Fibroblast of gingiva (primary cell): ENCODE results near the gene ZNF423.
"Not testable (repeated sequence)": the region's sequence is repeated elsewhere in the genome, so short reads cannot be mapped to it uniquely, and the experiment has no call there.

Source experiments
- DNase-seq: peaks from one replicate; pipeline ENCODE4 v3.0.0-alpha.2; 2011; ENCODE audit warnings: low read depth

Gene ZNF423

DNA sequence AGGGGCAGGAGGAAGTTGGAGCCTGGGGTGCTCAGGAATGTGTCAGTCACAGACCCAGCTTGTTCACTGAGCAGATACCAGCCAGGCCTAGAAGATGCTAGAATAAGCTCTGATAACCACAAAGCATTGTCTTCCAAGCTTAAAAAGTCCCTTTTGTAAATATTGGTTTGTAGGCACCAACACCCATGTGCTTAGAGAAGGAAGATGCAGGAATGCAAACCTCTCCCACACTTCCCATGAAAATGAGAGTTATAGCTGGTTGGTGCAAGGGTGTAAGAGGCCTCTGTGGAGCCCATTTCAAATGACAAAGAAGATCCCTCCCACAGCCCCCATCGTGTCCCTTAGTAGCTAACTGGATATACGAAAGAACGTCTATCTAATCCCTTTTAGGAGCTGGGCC lies 272.0 kb downstream of the ZNF423 start:
- no peak for DNase-seq

DNA sequence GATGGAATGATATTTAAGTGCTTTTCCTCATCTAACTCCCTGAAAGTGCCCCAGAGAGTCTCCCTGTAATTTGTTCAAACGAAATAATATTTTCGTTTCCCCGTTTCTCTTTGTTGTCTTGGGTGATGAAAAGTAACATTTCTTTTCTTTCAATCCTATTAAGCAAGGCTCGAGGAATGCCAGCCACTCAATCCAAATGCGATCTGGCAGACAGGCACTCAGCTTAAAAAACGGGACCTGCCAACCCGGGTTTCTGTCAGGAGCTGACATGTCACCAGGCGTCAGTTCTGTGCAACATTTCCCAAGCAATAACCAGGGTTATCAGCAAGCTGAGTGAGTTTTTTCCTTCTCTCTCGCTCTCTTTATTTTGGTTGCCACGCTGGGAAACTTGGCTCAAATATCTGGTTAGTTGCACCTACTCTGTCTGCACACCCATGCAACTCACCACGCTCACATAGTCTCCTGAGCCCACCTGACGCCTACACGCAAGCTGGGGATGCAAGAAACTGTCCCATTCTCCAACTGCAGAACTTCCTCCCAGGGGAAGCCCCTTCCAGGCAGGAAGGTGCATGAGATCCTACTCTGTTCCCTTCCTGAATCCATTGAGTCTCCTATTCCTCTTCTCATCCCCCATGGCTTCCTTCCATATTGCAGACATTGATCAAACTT lies 274.1 kb downstream of the ZNF423 start:
- no peak for DNase-seq

DNA sequence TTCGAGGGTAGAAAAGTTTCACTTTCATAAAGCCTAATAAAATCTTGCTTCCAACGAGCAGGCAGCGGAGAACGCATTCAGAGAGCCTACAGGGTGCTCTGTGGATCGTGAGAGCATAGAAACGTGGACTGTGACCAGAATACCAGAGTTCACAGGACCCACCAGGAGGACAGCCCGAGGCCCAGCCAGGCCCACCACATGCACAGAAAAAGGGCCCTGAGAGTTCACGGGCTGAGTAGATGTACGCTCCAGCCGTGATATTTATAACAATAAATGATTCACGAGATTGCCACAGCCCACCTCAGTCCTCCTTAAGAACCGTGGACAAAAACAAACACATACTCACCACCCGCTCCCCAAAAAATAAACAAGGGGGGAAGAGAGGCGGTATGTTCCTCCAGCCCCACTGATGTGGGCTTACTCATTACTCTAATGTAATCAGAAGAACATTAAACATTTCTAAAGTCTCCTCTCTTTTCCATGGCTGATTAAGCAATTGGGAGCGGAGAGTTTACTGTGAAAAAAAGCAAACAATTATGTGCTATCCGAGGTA lies 275.1 kb downstream of the ZNF423 start:
- DNase-seq = no peak

DNA sequence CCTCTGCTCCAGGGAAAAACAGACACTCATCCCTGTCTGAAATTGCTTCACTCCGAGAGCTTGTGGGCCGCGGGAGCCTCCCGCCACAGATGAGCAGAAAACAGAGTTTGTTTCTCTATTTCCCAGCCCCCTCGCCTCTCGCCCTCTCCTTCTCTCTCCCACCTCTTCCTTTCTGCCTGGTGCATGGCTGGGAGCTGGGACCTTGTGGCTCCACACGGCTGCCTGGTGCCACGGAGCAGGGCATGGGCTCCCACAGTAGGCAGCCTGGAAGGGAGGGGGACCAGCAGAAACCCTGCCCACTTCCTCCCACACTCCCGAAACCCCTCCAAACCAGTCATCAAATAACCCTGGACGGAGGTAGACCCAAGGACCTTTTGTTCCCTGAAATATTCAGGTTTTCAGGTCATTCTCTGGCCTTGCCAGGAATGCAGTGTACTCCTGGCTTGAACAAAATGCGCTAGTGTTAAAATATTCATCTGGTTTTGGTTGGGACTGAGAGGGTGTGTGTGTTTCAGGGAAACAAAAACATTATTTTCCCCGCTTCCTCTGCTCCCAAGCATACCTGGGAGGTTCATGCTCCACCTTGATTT lies 277.4 kb downstream of the ZNF423 start:
- DNase-seq = no peak

DNA sequence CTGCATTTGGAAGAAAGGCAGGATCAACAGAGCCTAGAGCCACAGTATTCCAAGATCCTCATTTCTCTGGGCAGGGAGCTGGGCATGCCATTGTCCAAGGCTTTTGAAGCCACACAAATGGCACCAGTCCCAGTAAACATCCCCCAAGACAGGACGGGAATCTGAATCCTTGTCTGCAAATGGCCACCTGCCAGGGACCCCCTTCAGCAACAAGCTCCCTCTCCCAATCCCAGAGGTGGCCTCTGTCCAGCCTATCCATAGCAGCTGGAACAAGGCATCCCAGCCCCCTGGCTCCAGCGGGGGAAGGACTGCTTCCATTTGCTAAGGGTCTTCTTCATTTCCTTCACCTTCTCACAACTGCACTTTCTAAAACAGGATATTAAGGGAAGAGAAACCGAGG lies 277.9 kb downstream of the ZNF423 start:
- no peak for DNase-seq

DNA sequence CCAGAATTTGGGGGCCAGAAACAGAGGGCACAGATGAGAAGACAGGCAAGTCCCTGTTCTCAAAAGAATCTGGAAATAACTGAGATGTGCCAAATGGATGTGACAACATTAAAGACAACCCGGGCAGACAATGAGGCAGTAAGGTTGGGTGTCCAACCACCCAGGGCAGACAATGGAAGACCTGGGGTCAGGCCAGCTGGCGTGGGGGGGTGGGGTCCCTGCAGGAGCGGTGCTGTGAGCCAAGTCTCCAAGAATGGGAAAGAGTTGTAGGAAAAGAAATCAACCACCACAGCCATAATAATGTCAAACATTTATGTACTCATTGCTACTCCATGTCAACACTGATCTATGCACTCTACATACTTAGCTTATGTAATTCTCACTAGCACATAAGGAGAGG lies 279.0 kb downstream of the ZNF423 start:
- DNase-seq = no peak

DNA sequence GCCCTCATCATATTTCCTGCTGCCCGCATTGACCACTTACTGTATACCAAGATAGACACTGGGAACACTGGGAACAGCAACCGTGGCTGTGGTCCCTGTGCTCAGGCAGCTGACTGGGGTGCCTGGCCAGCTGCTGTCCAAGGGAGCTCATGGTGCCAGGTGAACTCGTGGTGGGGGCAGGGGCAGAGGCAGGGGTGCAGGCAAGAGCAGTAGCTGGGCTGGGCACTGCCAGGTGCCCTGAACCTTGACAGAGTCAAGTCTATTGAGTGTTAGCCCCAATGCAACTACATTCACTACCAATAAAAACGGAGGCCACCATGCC lies 279.8 kb downstream of the ZNF423 start:
- no peak for DNase-seq

DNA sequence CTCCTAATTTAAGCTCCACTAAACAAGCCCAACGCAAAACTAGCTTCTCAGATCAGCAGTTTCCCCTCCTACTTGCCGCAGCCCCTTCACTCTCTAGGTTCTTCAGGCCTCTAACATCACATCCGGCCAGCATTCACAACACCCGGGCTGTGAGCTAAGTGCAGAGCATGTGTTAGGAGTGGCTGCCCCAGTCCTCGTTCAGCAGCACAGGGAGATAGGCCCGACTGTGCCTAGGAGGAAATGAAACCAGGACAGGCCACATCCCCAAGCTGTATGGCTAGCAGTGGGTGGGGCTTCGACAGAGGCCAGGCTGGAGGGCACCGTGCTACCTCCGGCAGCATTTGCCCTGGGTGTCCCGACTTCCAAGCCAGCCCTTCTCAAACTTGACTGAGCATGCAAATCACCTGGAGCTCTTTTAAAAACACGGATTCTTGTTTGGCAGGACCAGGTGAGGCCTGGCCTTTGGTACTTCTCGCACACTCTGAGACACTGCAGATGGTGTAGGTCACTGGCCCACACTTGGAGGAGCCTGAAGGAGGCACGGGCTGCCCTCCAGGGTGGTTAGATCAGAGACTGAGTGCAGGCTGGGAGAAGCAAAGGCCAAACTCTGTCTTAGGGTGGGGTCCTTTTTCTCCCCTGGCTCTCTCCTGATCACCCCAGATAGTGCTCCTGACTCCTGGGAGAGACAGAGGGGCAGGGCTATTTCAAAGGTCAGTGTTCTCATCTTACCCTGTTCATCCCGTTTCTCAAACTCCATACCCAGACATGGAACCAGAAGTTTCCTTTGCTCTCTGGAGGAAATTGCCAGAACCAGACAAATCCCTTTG lies 280.4 kb downstream of the ZNF423 start:
- no peak for DNase-seq

DNA sequence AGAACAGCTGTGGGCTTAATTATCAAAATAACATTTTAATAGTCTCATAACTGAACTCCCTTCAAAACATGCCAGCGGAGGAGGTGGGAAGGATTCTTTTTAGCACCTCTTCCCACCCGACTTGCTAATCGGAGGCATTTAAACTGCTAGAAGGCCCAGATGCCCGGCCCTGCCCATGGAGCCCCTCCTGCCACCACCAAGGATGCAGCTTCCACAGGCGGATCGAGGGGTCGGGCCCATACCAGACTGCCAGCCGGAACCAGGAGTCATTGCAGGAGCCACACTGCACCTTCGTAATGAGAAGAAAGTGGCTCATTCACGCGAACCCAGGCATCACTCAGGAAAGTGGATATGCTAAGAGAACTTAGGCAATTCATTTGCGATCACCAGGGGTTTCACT lies 281.1 kb downstream of the ZNF423 start:
- DNase-seq = no peak

DNA sequence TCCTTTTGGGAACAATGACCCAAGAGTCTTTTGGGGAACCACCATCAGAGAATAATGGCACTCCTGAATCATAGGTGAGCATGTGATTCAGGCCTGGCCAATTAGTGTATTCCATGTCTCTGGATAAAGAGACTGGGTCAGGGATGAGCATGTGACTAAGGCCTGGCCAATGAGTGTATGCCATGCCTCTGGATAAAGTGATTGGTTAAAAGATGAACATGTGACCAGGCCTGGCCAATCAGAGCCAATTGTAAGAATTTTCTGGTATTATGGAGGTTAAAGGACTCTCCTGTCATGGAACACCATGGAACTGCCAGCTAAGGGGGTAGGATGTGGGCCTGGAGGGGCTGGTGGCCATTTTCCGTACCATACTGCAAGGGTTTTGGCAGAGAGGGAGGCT lies 288.0 kb downstream of the ZNF423 start:
- DNase-seq = no peak

DNA sequence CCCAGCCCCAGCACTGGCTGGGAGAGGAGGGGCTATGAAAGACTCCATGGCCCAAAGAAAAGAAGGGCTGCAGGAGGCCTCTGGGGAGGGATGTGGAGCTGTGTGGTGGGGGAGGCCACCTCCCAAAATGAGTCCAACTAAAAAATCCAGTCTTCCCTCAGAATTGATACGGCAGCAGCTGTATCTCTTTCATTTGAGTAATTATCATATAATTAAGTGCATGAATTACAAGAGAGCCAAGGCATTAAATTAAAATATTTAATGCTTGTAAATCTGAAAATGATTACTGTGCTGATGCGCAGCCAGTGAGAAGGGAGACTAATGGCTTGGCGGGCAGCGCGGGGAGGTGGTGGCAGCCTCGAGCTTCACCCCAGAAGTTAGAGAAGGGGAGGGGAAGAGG lies 289.5 kb downstream of the ZNF423 start:
- no peak for DNase-seq

DNA sequence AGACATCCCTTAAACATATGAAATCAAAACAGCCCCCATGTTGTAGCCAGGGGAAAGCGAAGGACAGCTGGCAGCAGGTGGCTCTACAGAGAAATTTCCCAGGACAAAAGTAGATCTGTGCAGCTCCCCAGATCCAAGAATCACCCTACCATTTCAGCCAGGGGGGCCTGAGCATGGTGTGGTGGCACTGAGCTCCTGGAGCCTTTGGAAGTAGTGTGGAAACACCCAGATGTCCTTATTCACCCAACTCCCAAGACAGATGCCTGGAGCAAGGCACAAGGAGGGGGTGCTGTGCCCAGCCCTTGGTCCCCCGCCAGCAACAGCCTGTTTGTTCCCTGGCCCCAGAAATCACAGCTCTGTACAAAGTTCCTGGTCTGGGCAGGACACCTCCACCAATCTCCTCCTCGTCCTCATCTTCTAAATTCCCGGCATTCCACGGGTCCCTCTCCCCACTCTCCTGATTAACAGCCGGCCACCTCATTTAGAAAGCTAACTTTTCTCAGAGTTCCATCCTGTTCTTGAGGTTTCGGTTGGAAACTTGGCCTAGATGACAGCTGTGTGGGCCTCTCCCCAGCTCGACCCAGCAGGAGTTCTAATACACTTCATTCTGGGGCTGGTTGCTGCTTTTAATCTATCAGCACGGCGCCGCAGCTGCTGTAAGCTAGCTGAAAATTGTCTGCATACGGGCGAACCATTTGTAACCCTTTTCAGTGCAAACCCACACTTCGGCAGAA lies 291.2 kb downstream of the ZNF423 start:
- no peak for DNase-seq

DNA sequence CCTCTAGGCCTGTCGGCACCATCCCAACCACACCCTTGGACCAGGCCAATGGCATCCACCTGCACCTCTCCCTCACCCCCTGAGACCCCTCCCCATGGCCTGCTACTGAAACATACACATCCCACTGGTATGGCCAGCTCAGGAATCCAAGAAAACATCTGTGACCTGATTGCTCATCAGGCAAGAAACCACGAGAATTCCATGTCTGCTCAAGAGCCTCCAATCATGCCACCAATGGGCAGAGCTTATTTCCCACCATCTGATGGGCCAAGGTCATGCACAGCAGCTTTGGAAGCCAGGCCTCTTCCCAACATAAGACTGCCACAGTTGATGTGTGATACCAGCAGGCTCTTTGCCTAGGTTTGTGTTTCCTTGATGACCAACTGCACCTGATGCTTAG lies 292.2 kb downstream of the ZNF423 start:
- DNase-seq = no peak

DNA sequence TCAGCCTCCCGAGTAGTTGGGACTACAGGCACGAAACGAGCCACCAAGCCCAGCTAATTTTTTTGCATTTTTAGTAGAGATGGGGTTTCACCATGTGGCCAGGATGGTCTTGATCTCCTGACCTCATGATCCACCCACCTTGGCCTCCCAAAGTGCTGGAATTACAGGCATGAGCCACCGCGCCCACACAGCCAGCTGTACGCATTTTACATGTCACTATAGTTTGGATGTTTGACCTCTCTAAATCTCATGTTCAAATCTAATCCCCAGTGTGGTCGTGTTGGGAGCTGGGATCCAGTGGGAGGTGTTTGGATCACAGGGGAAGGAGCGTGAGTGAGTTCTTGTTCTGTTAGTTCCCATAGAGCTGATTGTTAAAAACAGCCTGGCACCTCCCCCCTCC lies 293.0 kb downstream of the ZNF423 start:
- not testable (repeated sequence) for DNase-seq

DNA sequence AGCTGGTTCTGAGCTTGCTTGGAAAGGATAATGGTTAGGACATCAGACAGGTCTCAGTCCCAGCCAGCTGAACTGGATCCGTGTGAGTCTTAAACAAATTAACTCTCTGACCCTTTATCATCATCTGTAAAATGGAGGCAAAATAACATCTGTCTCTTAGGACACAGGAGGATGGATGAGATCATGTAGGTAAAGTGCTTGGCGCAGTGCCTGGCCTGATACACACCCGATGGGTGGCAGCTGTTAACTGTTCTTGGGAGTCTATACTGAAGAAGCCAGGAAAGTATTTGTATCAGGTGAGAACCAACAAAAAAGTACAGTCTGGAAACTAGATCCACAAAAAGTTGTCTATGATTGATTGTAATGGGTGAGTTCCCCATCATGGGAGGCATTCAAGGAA lies 293.7 kb downstream of the ZNF423 start:
- DNase-seq = no peak

DNA sequence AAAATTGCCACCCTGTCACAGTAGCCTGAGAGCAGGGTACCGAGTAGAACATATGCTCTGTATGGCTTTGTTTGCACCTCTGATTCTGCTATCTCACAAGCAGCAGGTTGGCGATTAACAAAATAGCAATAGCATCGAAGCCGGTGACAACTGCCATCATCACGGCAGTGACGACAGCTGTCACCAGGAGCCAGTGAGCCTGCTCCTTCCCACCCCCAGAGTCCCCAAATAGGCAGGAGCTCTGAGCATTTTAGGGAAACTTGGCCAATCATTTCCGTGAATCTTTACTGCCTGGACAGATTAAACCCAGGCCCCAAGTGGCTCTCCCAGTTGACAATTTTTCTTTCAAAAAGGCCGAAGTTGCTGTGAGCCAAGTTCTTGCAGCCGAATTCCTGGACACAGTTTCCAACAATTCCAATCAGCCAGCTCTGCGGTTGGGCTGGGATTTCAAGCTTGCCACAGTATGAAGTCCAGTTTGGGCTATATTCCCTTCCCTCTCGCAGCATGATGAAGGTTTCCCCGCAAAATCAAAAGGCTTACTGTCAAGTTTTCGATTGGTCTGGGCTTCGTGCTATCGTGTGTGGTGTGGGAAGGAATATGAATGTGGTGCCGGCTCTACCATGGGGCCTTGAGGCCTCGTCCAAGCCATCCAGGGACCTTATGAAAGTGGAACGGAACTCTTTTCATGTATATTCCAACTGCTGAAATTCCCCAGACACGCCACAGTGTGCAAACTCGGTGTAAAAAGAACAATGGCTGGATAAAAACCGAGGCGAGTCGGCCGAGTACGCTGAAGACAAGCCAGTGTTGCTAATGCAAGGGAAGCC lies 295.7 kb downstream of the ZNF423 start:
- DNase-seq = peak; percentile 30

DNA sequence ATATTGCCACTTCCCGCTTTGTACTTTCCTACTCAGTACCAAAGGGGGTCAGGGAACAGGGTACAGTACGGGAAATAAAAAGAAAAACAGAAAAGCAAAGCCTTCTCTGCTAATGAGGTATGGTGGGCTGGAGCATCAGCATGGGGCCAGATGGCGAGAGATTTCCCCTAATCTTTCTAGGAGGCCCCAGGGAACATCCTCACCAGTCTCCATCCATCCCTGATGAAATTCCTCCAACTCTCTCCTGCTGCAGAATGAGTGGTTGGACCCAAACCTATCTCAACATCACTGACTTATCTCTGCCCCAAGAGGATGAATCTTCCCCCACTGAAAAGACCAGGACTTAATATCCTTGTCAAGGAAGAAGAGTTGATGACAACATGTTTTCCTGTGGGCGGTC lies 296.7 kb downstream of the ZNF423 start:
- DNase-seq = no peak

DNA sequence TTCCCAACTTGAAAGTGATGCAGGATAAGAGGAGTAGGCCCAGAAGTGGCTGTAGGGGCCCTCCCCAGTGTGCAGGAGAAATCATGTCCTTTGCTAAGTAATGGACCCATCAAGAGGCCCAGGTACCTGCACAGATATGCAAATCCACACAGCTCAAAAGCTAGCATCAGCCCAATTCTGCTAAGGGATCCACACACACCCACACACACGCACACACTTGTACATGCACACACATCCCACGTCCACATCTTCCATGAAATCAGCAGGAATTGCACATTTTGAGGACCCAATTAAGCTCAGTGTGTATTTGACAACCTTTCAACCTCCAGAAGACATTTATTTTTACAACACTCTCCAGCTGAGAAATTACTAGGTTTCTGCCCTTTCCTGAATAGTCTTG lies 297.5 kb downstream of the ZNF423 start:
- DNase-seq = no peak

DNA sequence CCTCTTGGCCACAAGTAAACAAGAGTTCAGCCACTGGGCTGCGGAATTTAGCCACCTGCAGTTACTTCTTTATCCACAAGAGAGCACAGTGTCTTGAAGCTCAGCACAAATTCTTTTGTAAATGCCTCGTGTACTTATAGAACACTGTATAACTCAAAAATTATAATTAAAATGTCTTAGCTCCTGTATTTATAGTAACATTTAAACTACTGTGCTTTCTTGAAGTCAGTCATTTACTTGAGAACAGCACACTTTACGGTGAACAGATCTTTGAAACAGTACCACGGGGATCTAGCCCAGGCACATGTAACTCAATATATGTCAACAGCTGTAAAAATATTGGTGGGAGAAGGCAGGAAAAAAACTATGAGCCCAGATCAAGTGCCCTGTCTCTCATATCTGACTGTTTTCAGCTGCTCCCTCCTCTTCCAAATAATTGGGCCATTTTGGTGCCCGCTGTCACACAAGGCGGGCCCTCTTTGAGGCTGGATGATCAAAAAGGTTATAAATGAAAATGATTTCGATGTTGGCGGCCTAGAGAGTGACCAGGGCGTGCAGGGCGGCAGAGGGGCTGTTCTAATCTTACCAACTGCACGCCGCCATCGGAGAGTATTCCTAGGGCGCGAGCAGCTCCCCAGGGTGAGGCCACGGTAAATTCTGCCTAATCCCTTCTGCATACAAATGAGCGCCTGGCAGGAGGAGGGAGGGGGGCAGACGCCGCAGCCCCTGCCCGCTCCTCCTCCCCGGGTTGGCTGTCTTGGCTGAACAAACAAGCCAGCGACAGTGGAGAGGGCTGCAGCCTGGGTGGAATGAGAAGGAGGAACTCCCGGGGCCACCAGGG lies 299.1 kb downstream of the ZNF423 start:
- DNase-seq = peak; percentile 15

DNA sequence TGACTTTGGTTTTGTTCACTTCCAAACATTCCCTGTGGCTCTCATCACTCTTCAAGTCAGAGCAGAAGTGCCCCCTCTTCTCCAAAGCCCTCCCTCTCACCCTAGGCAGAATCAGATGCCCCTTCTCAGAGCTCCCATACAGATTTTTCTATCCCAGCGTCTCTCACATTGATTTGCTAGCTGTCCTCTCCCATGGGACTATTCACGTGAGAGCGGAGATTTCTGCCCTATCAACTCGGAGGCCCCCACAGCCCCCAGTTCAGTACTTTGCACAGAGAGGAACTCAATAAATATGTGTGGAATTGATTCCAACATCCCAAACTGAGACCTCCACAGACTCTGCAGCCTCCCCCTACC lies 299.7 kb downstream of the ZNF423 start:
- no peak for DNase-seq

DNA sequence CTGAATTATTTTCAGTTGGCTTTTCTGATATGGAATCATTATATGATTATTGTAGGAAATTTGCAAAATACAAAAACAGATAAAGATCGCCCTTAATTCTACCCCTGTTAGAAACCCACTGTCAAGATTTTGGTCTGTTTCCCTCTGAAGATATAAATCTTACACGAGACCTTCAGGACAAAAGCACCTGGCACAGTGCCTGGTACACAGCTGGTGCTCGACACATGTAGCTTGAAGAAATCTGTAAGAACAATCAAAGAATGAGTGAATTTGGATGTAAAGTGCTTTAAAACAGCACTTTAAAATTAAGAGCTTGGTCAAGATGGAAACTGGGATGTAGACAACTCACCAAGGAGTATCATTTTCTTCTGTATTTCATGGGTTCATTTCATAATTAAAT lies 301.2 kb downstream of the ZNF423 start:
- DNase-seq = no peak
